Prostate gland (tissue), 2 donors: ENCODE data around the gene RFX7. TPM values are rescaled to one million over a fixed set of nuclear protein-coding genes. Genes with fewer than 3 reads are reported as not detected.

Experiments
- DNase-seq: peaks from one replicate; pipeline ENCODE4 v3.0.0-alpha.2; 2019; ENCODE audit warnings: low spot score
- H3K27ac ChIP-seq, 2 donors: fragments of 200-600 bp; sonication (generic); 2 replicates each; pipeline ENCODE4 v1.5.1; 2017 to 2019
- H3K27me3 ChIP-seq: fragments of 200-600 bp; sonication (generic); replicated peaks from 2 replicates; pipeline ENCODE4 v1.5.1; 2019; ENCODE audit not compliant: insufficient read depth
- H3K36me3 ChIP-seq, 2 donors: fragments of 200-600 bp; sonication (generic); 1 replicate in 1 of 2; 2 replicates in 1 of 2; pipeline versions ENCODE4 v1.5.1 to v1.8.1; 2017 to 2019
- H3K4me1 ChIP-seq: fragments of 200-600 bp; sonication (generic); replicated peaks from 2 replicates; pipeline ENCODE4 v1.5.1; 2019
- H3K4me3 ChIP-seq, 2 donors: fragments of 200-600 bp; sonication (generic); 2 replicates each; pipeline ENCODE4 v1.5.1; 2017 to 2019
- H3K9me3 ChIP-seq: fragments of 200-600 bp; sonication (generic); 2 replicates; pipeline ENCODE4 v1.5.1; 2017
- POLR2A ChIP-seq: fragments of 450-650 bp; IDR thresholded peaks from one replicate; pipeline ENCODE4 v1.6.1; 2016; ENCODE audit warnings: antibody characterized with exemption, mild to moderate bottlenecking
- POLR2AphosphoS5 ChIP-seq: sonication (generic); formaldehyde crosslinking; IDR thresholded peaks from one replicate; pipeline ENCODE4 v1.6.1; 2017; ENCODE audit warnings: antibody characterized with exemption
- WGBS: methylation state at CpG from one replicate; pipeline ENCODE4 v1.1.5; 2018; 5-methylcytosine and 5-hydroxymethylcytosine counted together
- intact Hi-C: fragments of 100-400 bp; cut with DNase I; formaldehyde crosslinking; loops from one replicate; pipeline ENCODE4 v1.14.2; 2022
- total RNA-seq, 2 donors: library from RNA; depleted of rRNA; stranded (reverse); fragments of >200 nt; gene quantifications; one replicate each; pipeline ENCODE4 v1.1.0, GENCODE V29; 2016
- TF ChIP-seq, protein P1 (sequence below), 4 experiments: fragments of 200-600 bp in 2 of 4; fragments of 450-650 bp in 2 of 4; sonication (generic) in 2 of 4; IDR thresholded peaks; 1 replicate in 3 of 4; 2 replicates in 1 of 4; pipeline ENCODE4 v1.5.1; 2016 to 2019; ENCODE audit warnings: antibody characterized with exemption in 4 of 4, mild to moderate bottlenecking in 2 of 4, moderate library complexity in 2 of 4

Gene RFX7
- total RNA-seq, 2 donors from 2014 or later = 9.3 to 15.1 TPM

DNA sequence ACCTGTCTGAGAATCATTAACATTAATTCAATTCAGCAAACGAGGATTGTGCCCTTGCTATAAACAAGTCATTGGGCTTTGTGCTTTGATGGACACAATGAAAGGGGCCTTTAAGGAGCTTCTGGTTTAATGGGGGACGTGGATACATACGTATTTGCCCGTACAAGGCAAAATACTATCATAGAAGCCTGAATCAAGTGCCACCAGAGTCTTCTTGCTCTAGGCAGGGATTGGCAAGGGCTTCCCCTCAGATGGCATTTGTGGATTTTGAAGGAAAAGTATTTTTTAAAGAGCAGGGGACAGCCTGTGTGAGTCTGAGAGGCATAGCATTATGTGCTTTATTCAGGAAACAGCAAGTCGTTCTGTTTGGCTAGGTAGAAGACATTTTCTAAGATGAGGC is 166.6 kb downstream of the RFX7 start:
- H3K4me1 ChIP-seq = no peaks in the 10 kb centered on the region
- H3K36me3 ChIP-seq = no peaks in the 10 kb centered on the region
- no peak for DNase-seq
- TF ChIP-seq POLR2AphosphoS5 (no peak), POLR2A (no peak)
- H3K9me3 ChIP-seq = no peaks in the 10 kb centered on the region
- intact Hi-C loops = no loop called here
- no peaks in the 10 kb centered on the region for H3K27me3 ChIP-seq
- 39% methylated on average over 5 of the region's 5 CpGs for WGBS
- no peak overlapping the region for H3K27ac ChIP-seq
- H3K4me3 ChIP-seq = no peak overlapping the region

DNA sequence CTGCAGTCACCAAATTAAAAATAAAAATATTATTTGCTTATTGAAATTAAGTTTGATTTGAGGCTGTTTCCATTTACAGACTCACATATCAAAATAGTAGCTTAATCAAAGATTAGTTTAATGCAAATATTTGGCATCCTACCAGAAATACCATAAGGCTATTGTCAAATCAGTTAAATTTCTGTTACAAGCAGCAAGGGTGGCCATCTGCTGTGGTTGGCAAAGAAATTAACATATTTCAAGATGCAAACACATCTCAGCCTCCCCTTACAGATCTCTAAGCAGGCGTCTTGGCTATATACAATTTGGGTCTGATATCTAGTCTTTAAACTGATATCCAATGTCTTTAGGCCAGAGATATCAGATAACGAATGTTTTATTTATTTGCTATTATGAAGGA is 167.0 kb downstream of the RFX7 start:
- WGBS = 58% methylated on average over 2 of the region's 2 CpGs
- Histone ChIP-seq H3K4me3 (no peak overlapping the region), H3K9me3 (no peaks in the 10 kb centered on the region), H3K27ac (no peak overlapping the region), H3K36me3 (no peaks in the 10 kb centered on the region), H3K4me1 (no peaks in the 10 kb centered on the region), H3K27me3 (no peaks in the 10 kb centered on the region)
- TF ChIP-seq POLR2AphosphoS5 = no peak
- TF ChIP-seq, protein P1, sequence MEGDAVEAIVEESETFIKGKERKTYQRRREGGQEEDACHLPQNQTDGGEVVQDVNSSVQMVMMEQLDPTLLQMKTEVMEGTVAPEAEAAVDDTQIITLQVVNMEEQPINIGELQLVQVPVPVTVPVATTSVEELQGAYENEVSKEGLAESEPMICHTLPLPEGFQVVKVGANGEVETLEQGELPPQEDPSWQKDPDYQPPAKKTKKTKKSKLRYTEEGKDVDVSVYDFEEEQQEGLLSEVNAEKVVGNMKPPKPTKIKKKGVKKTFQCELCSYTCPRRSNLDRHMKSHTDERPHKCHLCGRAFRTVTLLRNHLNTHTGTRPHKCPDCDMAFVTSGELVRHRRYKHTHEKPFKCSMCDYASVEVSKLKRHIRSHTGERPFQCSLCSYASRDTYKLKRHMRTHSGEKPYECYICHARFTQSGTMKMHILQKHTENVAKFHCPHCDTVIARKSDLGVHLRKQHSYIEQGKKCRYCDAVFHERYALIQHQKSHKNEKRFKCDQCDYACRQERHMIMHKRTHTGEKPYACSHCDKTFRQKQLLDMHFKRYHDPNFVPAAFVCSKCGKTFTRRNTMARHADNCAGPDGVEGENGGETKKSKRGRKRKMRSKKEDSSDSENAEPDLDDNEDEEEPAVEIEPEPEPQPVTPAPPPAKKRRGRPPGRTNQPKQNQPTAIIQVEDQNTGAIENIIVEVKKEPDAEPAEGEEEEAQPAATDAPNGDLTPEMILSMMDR (IDR thresholded peaks at IDR 0.05) = no peak
- TF ChIP-seq POLR2A = no peak
- no peak for DNase-seq
- intact Hi-C loops = no loop called here

GRCh38 chr15:56074481-56075265 is 169.0 kb downstream of the RFX7 start:
- no peaks in the 10 kb centered on the region for H3K36me3 ChIP-seq
- H3K27me3 ChIP-seq = no peaks in the 10 kb centered on the region
- H3K27ac ChIP-seq = no peak overlapping the region
- no peak for TF ChIP-seq POLR2AphosphoS5
- 32% methylated on average over 5 of the region's 5 CpGs for WGBS
- H3K4me1 ChIP-seq = no peaks in the 10 kb centered on the region
- DNase-seq = no peak
- no peaks in the 10 kb centered on the region for H3K9me3 ChIP-seq
- intact Hi-C loops = no loop called here
- no peak overlapping the region for H3K4me3 ChIP-seq

- no peaks in the 10 kb centered on the region for H3K27me3 ChIP-seq
- TF ChIP-seq POLR2A = no peak
- TF ChIP-seq POLR2AphosphoS5 = no peak
- TF ChIP-seq, protein P1 (IDR thresholded peaks at IDR 0.05) = no peak
- no peaks in the 10 kb centered on the region for H3K4me1 ChIP-seq
- no peaks in the 10 kb centered on the region for H3K9me3 ChIP-seq
- H3K27ac ChIP-seq = no peak overlapping the region
- no peaks in the 10 kb centered on the region for H3K36me3 ChIP-seq
- H3K4me3 ChIP-seq = no peak overlapping the region
- DNase-seq = no peak
- intact Hi-C loops = no loop called here
- WGBS = 50% methylated on average over 3 of the region's 3 CpGs
These were observed 179.5 kb downstream of the RFX7 start for GRCh38 chr15:56064152-56064551.

DNA sequence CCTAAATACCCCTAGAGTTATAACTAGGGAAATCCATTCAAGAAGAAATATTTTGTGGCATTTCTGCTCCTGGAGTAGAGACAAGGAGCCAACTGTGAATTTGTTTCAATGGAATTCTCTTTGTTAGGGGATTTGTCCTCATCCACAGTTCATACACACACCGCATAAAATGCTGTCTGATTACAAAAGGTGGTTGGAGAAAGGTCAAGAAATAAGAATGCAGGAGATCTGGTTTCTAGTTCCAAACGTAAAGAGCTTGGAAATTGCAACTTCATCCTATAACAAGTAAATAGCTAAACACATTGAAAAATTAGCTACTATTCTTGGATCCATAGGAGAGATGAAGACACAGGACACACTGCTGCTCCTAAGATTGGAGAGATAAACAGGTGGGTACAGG is 184.0 kb downstream of the RFX7 start:
- WGBS = 53% methylated on average over 2 of the region's 2 CpGs
- no peaks in the 10 kb centered on the region for H3K27me3 ChIP-seq
- H3K4me3 ChIP-seq = no peak overlapping the region
- DNase-seq = no peak
- intact Hi-C loops = loop anchor here (10.0 kb wide), 1 partner anchor 415 kb away; no protein-coding TSS in a partner anchor
- H3K27ac ChIP-seq = no peak overlapping the region
- H3K36me3 ChIP-seq = no peaks in the 10 kb centered on the region
- H3K4me1 ChIP-seq = no peaks in the 10 kb centered on the region
- TF ChIP-seq POLR2A (no peak), POLR2AphosphoS5 (no peak)
- TF ChIP-seq, protein P1 (IDR thresholded peaks at IDR 0.05) = no peak
- H3K9me3 ChIP-seq = no peaks in the 10 kb centered on the region

- no peak overlapping the region for H3K4me3 ChIP-seq
- H3K4me1 ChIP-seq = no peaks in the 10 kb centered on the region
- H3K9me3 ChIP-seq = no peaks in the 10 kb centered on the region
- no peaks in the 10 kb centered on the region for H3K36me3 ChIP-seq
- no peaks in the 10 kb centered on the region for H3K27me3 ChIP-seq
- TF ChIP-seq POLR2AphosphoS5 (no peak), POLR2A (no peak)
- TF ChIP-seq, protein P1 (IDR thresholded peaks at IDR 0.05) = no peak
- DNase-seq = no peak
- H3K27ac ChIP-seq = no peak overlapping the region
- intact Hi-C loops = loop anchor here (10.0 kb wide), 1 partner anchor 414 kb away; no protein-coding TSS in a partner anchor
- 92% methylated on average over 2 of the region's 2 CpGs for WGBS
These were observed 184.7 kb downstream of the RFX7 start for GRCh38 chr15:56058986-56059385.
